ENCODE data around the gene LRRC51.
A peak's percentile ranks its signal among the peaks of the same experiment; 100 is the strongest.

LRRC51 gene

DNA sequence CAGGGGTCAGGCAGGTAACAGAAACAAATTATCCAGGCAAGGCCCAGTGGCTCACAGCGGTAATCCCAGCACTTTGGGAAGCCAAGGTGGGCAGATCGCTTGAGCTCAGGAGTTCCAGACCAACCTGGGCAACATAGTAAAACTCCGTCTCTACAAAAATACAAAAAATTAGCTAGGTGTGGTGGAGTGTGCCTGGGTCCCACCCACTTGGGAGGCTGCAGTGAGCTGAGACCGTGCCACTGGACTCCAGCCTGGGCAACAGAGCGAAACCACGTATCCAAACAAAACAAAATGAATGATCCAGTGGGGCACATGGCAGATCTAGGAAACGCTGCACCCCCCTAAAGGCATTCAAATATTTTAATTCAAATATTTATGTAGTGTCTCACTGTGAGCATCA lies 10.2 kb upstream of the LRRC51 start:
- no peak for FAIRE-seq

- FAIRE-seq: no peak
These were observed 8.3 kb upstream of the LRRC51 start for GRCh38 chr11:72072348-72072747.

DNA sequence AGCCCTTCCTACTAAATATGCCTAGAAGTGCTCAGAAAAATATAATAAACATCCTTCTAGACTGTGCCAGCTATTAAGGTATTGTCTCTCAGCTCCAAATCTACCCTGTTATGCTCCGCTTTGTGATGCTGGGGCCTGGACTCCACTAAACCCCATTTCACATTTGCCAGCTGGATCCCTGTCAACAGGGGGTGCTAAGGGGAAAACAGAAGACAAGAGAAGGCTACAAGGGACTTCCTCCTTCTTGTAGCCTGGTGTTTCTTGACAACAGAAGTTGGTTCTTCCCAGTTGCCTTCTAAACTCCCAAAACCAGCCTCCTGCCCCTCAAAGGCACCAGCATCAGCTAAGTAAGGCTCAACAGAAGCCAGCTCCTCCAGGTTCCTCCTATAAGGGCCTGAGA lies 5.5 kb upstream of the LRRC51 start:
- FAIRE-seq: no peak

DNA sequence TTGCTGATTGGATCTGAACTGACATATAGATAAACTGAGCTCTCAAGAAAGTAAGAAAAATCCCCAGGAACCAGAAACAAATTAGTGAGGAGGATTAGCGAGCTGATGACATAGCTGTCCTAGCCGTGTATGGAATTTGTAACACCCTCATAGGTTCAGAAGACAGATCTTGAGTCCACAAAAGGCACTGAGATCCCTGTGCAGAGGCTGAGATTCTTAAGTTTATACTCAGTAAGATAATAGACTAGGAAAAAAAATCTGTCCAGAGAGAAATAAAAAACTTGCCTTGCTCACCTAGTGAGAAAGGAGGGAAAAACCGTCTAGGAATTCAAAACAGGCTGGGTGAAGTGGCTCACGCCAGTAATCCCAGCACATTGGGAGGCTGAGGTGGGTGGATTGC lies 4.9 kb upstream of the LRRC51 start:
- no peak for FAIRE-seq

GRCh38 chr11:72078477-72078876 lies 2.2 kb upstream of the LRRC51 start:
- no peak for FAIRE-seq

GRCh38 chr11:72079819-72080325 lies 778 bp upstream of the LRRC51 start:
- FAIRE-seq: no peak

DNA sequence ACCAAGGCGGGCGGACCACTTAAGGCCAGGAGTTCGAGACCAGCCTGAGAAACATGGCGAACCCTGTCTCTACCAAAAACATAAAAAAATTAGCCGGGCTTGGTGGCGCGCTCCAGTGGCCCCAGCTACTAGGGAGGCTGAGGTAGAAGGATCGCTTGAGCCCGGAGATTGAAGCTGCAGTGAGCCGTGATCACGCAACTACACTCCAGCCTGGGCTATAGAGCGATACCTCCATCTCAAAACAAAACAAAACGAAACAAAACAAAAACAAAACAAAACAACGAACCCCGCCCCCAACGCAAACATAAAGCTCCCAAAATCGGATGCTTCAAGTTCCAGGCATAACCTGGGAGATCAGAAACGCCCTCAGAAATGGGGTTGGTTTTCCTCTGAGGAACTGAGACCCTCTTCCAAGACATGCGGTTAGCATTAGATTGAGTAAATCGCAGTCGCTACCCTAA lies 564 bp downstream of the LRRC51 start:
- no peak for FAIRE-seq

DNA sequence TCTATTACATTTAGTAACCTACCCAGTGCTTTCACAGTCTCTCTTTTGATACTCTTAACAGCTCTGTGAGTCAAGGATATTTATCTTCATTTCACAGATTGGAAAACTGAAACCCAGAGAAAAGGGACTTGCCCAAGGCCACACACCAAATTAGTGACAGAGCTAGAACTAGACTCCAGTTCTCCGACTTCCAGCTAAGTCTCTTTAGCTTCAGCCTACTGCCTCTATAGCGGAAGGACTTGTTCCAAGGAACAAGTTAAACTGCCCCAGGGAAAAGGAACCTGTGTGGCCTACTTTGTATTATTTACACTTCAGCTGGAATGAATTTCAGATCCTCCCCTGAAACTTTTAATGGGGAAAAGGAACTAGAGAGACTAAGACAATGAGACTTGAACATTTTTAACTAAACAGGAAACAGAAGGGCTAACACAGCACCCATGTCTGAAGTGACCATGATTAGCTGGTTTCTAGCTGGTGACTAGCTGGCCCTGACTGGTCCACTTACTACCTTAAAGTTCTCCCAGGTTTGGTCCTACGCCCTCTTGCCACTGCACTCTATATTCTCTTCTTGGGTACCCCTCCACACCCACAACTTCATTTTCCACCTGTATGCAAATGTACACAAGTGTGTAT lies 1.3 kb downstream of the LRRC51 start:
- no peak for FAIRE-seq

- no peak for FAIRE-seq
These were observed 2.8 kb downstream of the LRRC51 start for GRCh38 chr11:72083414-72083813.

- FAIRE-seq: no peak
These were observed 3.4 kb downstream of the LRRC51 start for GRCh38 chr11:72084076-72084475.

DNA sequence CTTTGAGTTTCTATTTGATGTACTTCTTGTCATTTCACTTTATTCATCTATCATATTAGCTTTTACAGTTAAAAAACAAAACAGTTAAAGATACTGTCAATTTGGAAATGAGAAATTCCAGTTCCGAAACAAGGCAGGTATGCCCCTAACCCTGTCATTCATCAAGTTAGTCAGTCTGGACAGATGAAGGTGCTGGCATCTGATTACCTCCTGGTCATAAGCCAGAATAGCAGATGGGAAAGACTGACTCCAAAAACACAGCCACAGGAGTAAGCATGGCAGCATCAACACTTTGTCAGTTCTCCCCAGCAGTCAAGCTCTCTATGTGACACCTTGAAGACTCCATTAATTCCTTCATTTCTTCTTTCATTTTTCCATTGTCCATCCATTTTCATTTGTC lies 4.3 kb downstream of the LRRC51 start:
- FAIRE-seq: no peak

DNA sequence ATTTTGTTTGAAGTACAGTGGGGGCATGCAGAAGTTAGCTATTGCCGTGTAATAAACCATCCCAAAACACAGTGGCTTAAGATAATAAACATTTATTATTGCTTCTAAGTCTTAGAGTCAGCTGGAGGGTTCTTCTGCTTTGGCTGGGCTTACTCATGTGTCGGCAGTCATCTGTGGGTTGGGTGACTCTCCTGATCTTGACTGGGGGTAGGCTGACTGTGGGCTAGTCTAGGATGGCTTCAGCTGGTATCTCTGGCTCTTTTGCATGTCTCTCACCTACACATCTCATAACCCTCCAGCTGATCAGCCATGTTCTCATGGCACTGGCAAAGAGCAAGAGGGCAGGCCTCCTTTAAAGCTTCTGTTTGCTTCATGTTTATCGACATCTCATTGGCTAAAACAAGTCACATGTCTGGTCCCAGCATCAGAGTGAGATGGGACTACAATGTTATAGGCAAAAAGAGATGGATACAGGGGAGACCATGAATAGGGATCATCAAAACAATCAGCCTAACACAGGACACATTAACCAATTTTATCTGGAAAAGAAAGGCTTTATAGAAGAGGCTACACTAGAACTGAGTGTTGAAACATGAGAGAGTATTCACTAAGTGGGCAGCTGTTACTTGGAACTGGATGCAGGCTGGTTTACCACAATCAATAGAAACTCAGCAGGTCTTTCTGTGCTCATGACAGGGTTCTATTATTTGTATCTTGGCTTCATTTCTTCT lies 5.1 kb downstream of the LRRC51 start:
- no peak for FAIRE-seq

DNA sequence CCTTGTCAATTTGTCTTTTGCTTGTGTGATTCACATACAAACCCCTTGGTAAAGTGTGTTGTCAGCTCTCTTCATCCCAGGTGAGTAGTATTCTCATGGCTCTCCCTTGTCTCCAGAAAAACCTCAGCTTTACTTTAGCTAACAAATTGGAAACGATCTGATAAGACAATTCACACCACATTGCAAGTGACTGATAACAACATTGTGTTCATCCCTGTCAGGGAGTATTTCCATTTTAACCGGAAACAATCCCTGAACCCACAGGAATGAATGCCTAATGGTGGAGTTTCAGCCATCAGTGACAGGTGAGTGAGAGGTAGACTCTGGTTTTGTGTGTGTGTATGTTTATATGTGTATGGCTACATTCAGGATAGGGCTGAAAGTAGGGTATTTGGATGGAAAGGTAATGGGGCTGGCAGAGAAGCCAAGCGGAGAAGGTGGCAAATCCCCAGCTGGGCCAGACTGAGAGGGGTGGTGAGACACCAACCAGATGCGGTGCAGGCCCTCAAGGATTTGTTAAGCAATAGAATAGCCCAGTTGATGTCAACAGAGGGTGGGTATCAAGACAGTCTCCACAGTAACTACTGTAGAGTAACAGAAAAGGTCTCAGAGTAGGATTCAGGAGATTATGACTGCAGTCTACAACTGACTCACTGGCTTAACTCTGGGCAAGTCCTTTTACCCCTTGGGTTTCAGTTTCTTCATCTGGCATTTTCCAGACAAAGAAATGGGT lies 7.6 kb downstream of the LRRC51 start:
- FAIRE-seq: no peak

DNA sequence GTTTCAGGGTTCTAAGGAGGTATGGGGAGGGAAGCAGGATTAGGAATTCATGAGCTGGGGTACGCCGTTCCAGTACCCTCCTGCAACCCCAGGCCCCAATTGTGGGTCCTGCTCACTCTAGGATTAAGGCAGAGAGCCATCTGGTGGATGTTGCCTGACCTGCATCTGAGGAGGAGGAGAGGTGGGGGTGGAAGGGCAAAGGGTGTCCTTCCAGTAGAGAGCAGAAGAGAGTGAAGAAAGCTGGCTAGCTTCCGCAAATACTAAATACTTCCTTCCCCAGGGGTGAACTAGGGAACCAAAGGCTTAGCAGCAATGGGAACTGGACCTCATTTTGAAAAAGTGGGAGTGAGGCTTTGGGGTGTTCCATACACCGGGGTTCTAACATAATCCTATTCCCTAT lies 10.6 kb downstream of the LRRC51 start:
- no peak for FAIRE-seq

DNA sequence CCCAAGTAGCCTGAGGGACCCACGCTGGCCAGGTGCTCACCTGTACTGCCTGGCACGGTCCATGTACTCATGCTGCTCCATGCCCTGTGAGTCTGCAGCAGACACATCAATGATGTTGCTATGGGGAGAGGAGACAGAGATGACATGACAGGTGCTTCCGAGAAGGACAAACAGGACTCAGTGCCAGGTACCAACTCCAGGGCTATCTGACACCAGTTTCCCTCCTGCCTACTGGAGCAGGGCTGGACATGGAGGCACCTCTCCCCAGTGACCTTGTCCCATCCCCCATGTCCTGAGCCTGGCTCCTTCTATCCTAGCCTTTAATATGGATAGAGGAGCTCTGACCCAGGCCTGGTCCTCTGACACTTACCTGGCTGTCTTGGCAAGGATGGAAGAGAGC lies 18.1 kb downstream of the LRRC51 start:
- no peak for FAIRE-seq

DNA sequence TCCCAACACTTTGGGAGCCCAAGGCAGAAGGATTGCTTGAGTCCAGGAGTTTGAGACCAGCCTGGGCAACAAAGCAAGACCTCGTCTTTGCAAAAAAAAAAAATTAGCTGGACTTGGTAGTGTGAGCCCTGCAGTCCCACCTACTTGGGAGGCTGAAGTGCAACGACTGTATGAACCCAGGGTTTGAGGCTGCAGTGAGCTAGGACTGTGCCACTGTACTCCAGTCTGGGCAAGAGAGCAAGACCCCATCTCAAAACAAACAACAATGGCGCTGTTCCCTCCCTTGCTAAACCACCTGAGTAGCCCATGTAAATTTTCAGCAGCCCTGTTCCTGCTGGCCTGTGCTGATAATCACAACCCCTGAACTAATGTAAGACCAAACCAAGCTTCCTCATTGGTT lies 19.4 kb downstream of the LRRC51 start:
- no peak for FAIRE-seq

- FAIRE-seq: no peak
These were observed 19.8 kb downstream of the LRRC51 start for GRCh38 chr11:72100462-72100861.

DNA sequence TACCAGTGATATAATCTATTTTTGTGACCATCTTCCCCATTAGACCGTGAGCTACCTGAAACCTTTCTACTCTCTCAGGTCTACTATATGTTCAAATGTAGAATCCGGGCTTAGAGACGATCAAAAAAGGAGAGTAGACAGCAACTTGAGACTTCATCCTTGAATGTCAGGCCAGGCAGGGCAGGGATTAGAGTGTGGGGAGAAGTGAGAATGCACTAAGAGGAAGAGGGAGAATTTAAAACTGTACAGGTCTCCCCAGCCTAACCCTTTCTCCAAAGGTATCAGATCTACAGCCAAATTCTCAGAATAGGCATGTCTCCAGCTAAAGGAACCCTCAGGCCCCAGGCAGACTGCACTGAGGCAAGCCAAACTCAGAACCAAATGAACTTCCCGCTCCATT lies 21.5 kb downstream of the LRRC51 start:
- no peak for FAIRE-seq

- FAIRE-seq: no peak
These were observed 21.9 kb downstream of the LRRC51 start for GRCh38 chr11:72102631-72102945.

DNA sequence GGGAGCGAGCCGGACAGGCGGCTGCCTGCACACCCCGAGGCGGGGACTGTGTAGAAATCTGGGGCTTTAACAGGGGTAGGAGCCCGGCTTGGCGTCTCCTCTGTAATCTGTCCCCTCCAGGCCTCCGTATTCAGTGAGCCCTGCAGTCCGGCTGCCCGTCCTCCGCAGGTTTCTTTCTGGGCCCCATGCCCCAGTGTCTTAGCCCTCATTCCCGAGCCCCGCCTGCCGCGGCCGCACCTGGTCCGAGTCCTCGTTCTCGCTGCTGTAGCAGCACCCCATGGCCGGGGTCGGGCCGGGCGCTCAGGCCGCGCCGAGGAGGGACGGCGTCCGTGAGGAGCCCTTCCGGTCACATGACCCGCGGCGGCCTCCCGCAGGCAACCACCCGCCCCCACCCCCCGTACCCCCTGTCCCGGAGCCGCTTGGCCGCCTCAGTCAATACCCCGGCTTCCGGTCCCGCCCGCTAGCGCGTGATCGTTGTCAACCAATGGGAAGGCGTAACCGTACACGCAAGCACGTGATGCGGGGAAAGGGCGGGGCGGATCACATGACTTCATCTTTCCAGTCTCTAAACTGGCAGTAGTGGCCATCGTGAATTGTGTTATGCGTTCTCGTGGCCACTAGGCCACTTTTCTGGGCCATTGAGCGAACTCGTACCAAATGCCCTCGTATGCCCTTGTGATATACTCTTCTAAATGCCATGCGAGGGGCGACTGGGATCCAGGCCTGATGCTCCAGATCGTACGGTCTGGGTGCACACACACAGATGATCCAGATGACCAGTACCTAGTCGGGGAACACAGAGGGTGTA lies 22.5 kb downstream of the LRRC51 start, which contains the start of gene LAMTOR1:
LAMTOR1 (minus strand) TSS at position 352 of the 808 bp plus-strand sequence; CDS start at position 279, 73 bp downstream.
- peak; percentile 33 for FAIRE-seq

DNA sequence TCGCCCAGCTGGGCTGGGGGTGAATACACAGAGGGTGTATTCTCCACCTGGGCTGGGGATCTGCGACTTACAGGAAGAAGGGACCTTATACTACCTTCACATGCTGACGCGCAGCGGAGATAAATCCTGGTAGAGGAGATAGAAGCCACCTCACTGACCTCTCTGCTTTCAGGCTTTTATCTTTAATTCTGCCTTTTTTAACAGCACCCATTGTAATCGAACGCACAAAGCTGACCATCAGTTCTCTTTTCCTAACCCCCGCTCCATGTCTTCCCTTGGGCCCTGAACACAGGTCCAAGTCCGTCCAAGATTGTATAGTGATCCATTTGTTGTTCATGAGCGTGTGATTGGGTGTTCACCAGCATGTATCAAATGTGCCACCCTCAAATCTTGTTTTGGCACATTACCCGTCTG lies 23.1 kb downstream of the LRRC51 start:
- no peak for FAIRE-seq

GRCh38 chr11:72105888-72106287 lies 25.2 kb downstream of the LRRC51 start, which contains the start of gene TOMT:
TSS of gene TOMT (plus strand) at chr11:72105924. CDS start at chr11:72105952, 28 bp downstream.
- no peak for FAIRE-seq
